Stimulated activated CD4-positive, alpha-beta T cell treated with anti-CD3 and anti-CD28 coated beads, Interleukin-1b, Interleukin-23, amount 100 ng/mL, for 24 hours (primary cell): ENCODE data around the gene RAD52.

Experiments used
- DNase-seq, 4 experiments: peaks; one replicate each; pipeline ENCODE4 v3.0.0-alpha.2; 2020; ENCODE audit warnings: low read depth in 4 of 4, low spot score in 1 of 4

Gene RAD52

GRCh38 chr12:949453-950191 lies at the start of gene RAD52:
RAD52 (minus strand) TSS chr12:949694; CDS start chr12:933058, 16,636 bp downstream.
- peak; percentile 95 to 99 (median 97) for DNase-seq

GRCh38 chr12:998020-998874 lies 48.8 kb upstream of the RAD52 start:
- DNase-seq = no peak

- DNase-seq = no peak
These were observed 48.0 kb upstream of the RAD52 start for GRCh38 chr12:997505-997904.

- DNase-seq = no peak
These were observed 47.4 kb upstream of the RAD52 start for GRCh38 chr12:996881-997280.

- DNase-seq = no peak
These were observed 43.2 kb upstream of the RAD52 start for GRCh38 chr12:992647-993046.

GRCh38 chr12:991350-992333 lies 42.1 kb upstream of the RAD52 start:
- DNase-seq = no peak

- peak; percentile 69 to 79 (median 78) for DNase-seq
These were observed 41.3 kb upstream of the RAD52 start, which contains the start of gene ERC1 for GRCh38 chr12:990661-991349. ERC1 (plus strand) TSS chr12:991223; CDS start chr12:1027904, 36,681 bp downstream.

GRCh38 chr12:989751-990660 lies 40.5 kb upstream of the RAD52 start:
- DNase-seq = peak; percentile 22 to 35 (median 28)

- DNase-seq = no peak
These were observed 39.6 kb upstream of the RAD52 start for GRCh38 chr12:989051-989450.

- no peak for DNase-seq
These were observed 39.2 kb upstream of the RAD52 start for GRCh38 chr12:988646-989045.

GRCh38 chr12:981961-982360 lies 32.5 kb upstream of the RAD52 start:
- DNase-seq = no peak

- no peak for DNase-seq
These were observed 31.8 kb upstream of the RAD52 start for GRCh38 chr12:981176-981828.

GRCh38 chr12:979349-979748 lies 29.9 kb upstream of the RAD52 start:
- no peak for DNase-seq

GRCh38 chr12:977156-977555 lies 27.7 kb upstream of the RAD52 start:
- DNase-seq = no peak

- DNase-seq = no peak
These were observed 27.1 kb upstream of the RAD52 start for GRCh38 chr12:976644-977043.

GRCh38 chr12:974271-974862 lies 24.9 kb upstream of the RAD52 start:
- no peak for DNase-seq

GRCh38 chr12:971991-972390 lies 22.5 kb upstream of the RAD52 start:
- DNase-seq = no peak

GRCh38 chr12:969821-970220 lies 20.3 kb upstream of the RAD52 start:
- DNase-seq = no peak
